Nucleus accumbens (tissue), 56 donors: Measurements from ENCODE around the gene KCNJ8.
A peak's percentile ranks its signal among the peaks of the same experiment; 100 is the strongest.
"Not testable (repeated sequence)": the region's sequence is repeated elsewhere in the genome, so short reads cannot be mapped to it uniquely, and the experiment has no call there.

Experiments used
- DNase-seq, 56 donors: peaks; one replicate each; lab custom pipeline; 2025; lab: John Stamatoyannopoulos, UW

The KCNJ8 gene

GRCh38 chr12:21788089-21788983 is 13.8 kb upstream of the KCNJ8 start:
- DNase-seq = no peak

GRCh38 chr12:21786041-21786531 is 11.6 kb upstream of the KCNJ8 start:
- DNase-seq = no peak

- DNase-seq = not testable (repeated sequence)
Observed at GRCh38 chr12:21782723-21783122, 8.2 kb upstream of the KCNJ8 start.

- DNase-seq = no peak
Observed at GRCh38 chr12:21780786-21781185, 6.3 kb upstream of the KCNJ8 start.

GRCh38 chr12:21776175-21776574 is 1.7 kb upstream of the KCNJ8 start:
- no peak for DNase-seq

GRCh38 chr12:21775133-21775820 is 771 bp upstream of the KCNJ8 start:
- no peak for DNase-seq

- DNase-seq = no peak
Observed at GRCh38 chr12:21773806-21774205, 700 bp downstream of the KCNJ8 start.

GRCh38 chr12:21773263-21773741 is 1.2 kb downstream of the KCNJ8 start:
- DNase-seq = peak in 7 of 56 donors; percentile 1 to 14 (median 2)

GRCh38 chr12:21771311-21771710 is 3.2 kb downstream of the KCNJ8 start:
- no peak for DNase-seq

- no peak for DNase-seq
Observed at GRCh38 chr12:21769307-21769706, 5.2 kb downstream of the KCNJ8 start.

- DNase-seq = no peak
Observed at GRCh38 chr12:21766403-21766802, 8.1 kb downstream of the KCNJ8 start.

GRCh38 chr12:21764950-21765349 is 9.6 kb downstream of the KCNJ8 start:
- no peak for DNase-seq

- no peak for DNase-seq
Observed at GRCh38 chr12:21764065-21764464, 10.4 kb downstream of the KCNJ8 start.

- DNase-seq = no peak
Observed at GRCh38 chr12:21763531-21763930, 11.0 kb downstream of the KCNJ8 start.

- DNase-seq = no peak
Observed at GRCh38 chr12:21759737-21760136, 14.8 kb downstream of the KCNJ8 start.

GRCh38 chr12:21757735-21758134 is 16.8 kb downstream of the KCNJ8 start:
- no peak for DNase-seq

GRCh38 chr12:21756699-21757098 is 17.8 kb downstream of the KCNJ8 start:
- no peak for DNase-seq

- DNase-seq = no peak
Observed at GRCh38 chr12:21751517-21751916, 23.0 kb downstream of the KCNJ8 start.

GRCh38 chr12:21745258-21745657 is 29.2 kb downstream of the KCNJ8 start:
- DNase-seq = no peak

- DNase-seq = no peak
Observed at GRCh38 chr12:21731144-21731543, 43.4 kb downstream of the KCNJ8 start.

- DNase-seq = no peak
Observed at GRCh38 chr12:21725731-21726130, 48.8 kb downstream of the KCNJ8 start.
